ENCODE data around the gene PPP2R2C. TPM values are rescaled to one million over a fixed set of nuclear protein-coding genes. Genes with fewer than 3 reads are reported as not detected.

PPP2R2C gene
- total and polyA plus RNA-seq, 7 experiments from 2014 or later, result not detected

GRCh38 chr4:6322067-6322760 is 150.2 kb downstream of the PPP2R2C start:
- ChIA-PET POLR2A (no interaction called here), CTCF (interaction anchor here (0.5 to 0.9 kb wide), 2 partner anchors 75 to 1245 kb away, joined by 3 read pairs; no protein-coding TSS in a partner anchor)
- DNase-seq, result no peak
- intact Hi-C loops (cut with micrococcal nuclease), result no loop called here
- Histone ChIP-seq H3K36me3 (ENCODE audit: control insufficient read depth in 2 of 3, insufficient read depth in 3 of 3, low read length in 3 of 3) (no peaks in the 10 kb centered on the region), H3K27ac (ENCODE audit: low read depth, low read length) (no peak overlapping the region), H3K4me3 (ENCODE audit: low read length) (no peak overlapping the region), H3K9me3 (ENCODE audit: control insufficient read depth in 2 of 3, low read length in 3 of 3) (no peaks in the 10 kb centered on the region), H3K4me1 (ENCODE audit: control insufficient read depth in 2 of 2, insufficient read depth in 2 of 2, low read length in 2 of 2) (no peaks in the 10 kb centered on the region), H3K27me3 (ENCODE audit: control insufficient read depth in 2 of 2, insufficient read depth in 2 of 2, low read length in 2 of 2) (no peaks in the 10 kb centered on the region)
- Mint-ChIP-seq H3K36me3 (peaks cover 0 to 4% (median 0%) of the 10 kb centered on the region in 5 donors), H3K27ac (no peak overlapping the region), H3K4me3 (no peak overlapping the region), H3K4me1 (peaks cover 0 to 24% (median 0%) of the 10 kb centered on the region in 7 donors), H3K9me3 (peaks cover 0 to 11% (median 0%) of the 10 kb centered on the region in 11 donors), H3K27me3 (peaks cover 16 to 64% (median 28%) of the 10 kb centered on the region in 5 donors)
- no peak for ATAC-seq

GRCh38 chr4:6321361-6321760 is 151.1 kb downstream of the PPP2R2C start:
- Histone ChIP-seq H3K4me1 (ENCODE audit: control insufficient read depth in 2 of 2, insufficient read depth in 2 of 2, low read length in 2 of 2) (no peaks in the 10 kb centered on the region), H3K9me3 (ENCODE audit: control insufficient read depth in 2 of 3, low read length in 3 of 3) (no peaks in the 10 kb centered on the region), H3K27ac (ENCODE audit: low read depth, low read length) (no peak overlapping the region), H3K4me3 (ENCODE audit: low read length) (no peak overlapping the region), H3K27me3 (ENCODE audit: control insufficient read depth in 2 of 2, insufficient read depth in 2 of 2, low read length in 2 of 2) (no peaks in the 10 kb centered on the region), H3K36me3 (ENCODE audit: control insufficient read depth in 2 of 3, insufficient read depth in 3 of 3, low read length in 3 of 3) (no peaks in the 10 kb centered on the region)
- ChIA-PET POLR2A (no interaction called here), CTCF (no interaction called here)
- peaks cover 16 to 57% (median 28%) of the 10 kb centered on the region in 5 donors for H3K27me3 Mint-ChIP-seq
- peaks cover 0 to 24% (median 0%) of the 10 kb centered on the region in 7 donors for H3K4me1 Mint-ChIP-seq
- DNase-seq, result no peak
- intact Hi-C loops (cut with micrococcal nuclease), result no loop called here
- no peak overlapping the region for H3K4me3 Mint-ChIP-seq
- peaks cover 0 to 4% (median 0%) of the 10 kb centered on the region in 5 donors for H3K36me3 Mint-ChIP-seq
- H3K9me3 Mint-ChIP-seq, result peaks cover 0 to 11% (median 0%) of the 10 kb centered on the region in 11 donors
- no peak for ATAC-seq
- H3K27ac Mint-ChIP-seq, result no peak overlapping the region

- ChIA-PET POLR2A (no interaction called here), CTCF (interaction anchor here (0.8 to 1.4 kb wide), 2 partner anchors 69 to 73 kb away, joined by 3 to 5 read pairs; no protein-coding TSS in a partner anchor)
- intact Hi-C loops (cut with micrococcal nuclease), result no loop called here
- Mint-ChIP-seq H3K9me3 (peaks cover 0 to 11% (median 0%) of the 10 kb centered on the region in 11 donors), H3K27me3 (peaks cover 11 to 50% (median 27%) of the 10 kb centered on the region in 5 donors), H3K4me1 (peaks cover 0 to 24% (median 0%) of the 10 kb centered on the region in 7 donors), H3K27ac (no peak overlapping the region), H3K4me3 (no peak overlapping the region), H3K36me3 (peaks cover 0 to 4% (median 0%) of the 10 kb centered on the region in 5 donors)
- ATAC-seq (no peak), DNase-seq (no peak)
- no peak overlapping the region for H3K4me3 ChIP-seq (ENCODE audit: low read length)
- no peaks in the 10 kb centered on the region for H3K27me3 ChIP-seq (ENCODE audit: control insufficient read depth in 2 of 2, insufficient read depth in 2 of 2, low read length in 2 of 2)
- H3K36me3 ChIP-seq (ENCODE audit: control insufficient read depth in 2 of 3, insufficient read depth in 3 of 3, low read length in 3 of 3), result no peaks in the 10 kb centered on the region
- H3K9me3 ChIP-seq (ENCODE audit: control insufficient read depth in 2 of 3, low read length in 3 of 3), result no peaks in the 10 kb centered on the region
- no peaks in the 10 kb centered on the region for H3K4me1 ChIP-seq (ENCODE audit: control insufficient read depth in 2 of 2, insufficient read depth in 2 of 2, low read length in 2 of 2)
- H3K27ac ChIP-seq (ENCODE audit: low read depth, low read length), result no peak overlapping the region
Measured at GRCh38 chr4:6320663-6321062, 151.8 kb downstream of the PPP2R2C start.

GRCh38 chr4:6319530-6320150 is 152.8 kb downstream of the PPP2R2C start:
- Histone ChIP-seq H3K27ac (ENCODE audit: low read depth, low read length) (no peak overlapping the region), H3K4me3 (ENCODE audit: low read length) (no peak overlapping the region), H3K9me3 (ENCODE audit: control insufficient read depth in 2 of 3, low read length in 3 of 3) (no peaks in the 10 kb centered on the region), H3K36me3 (ENCODE audit: control insufficient read depth in 2 of 3, insufficient read depth in 3 of 3, low read length in 3 of 3) (no peaks in the 10 kb centered on the region), H3K27me3 (ENCODE audit: control insufficient read depth in 2 of 2, insufficient read depth in 2 of 2, low read length in 2 of 2) (no peaks in the 10 kb centered on the region), H3K4me1 (ENCODE audit: control insufficient read depth in 2 of 2, insufficient read depth in 2 of 2, low read length in 2 of 2) (no peaks in the 10 kb centered on the region)
- ChIA-PET CTCF (interaction anchor here (0.8 to 1.4 kb wide), 2 partner anchors 68 to 72 kb away, joined by 3 to 5 read pairs; no protein-coding TSS in a partner anchor), POLR2A (no interaction called here)
- DNase-seq, result no peak
- intact Hi-C loops (cut with micrococcal nuclease), result no loop called here
- no peak overlapping the region for H3K27ac Mint-ChIP-seq
- peaks cover 6 to 47% (median 23%) of the 10 kb centered on the region in 5 donors for H3K27me3 Mint-ChIP-seq
- no peak for ATAC-seq
- no peak overlapping the region for H3K4me3 Mint-ChIP-seq
- H3K9me3 Mint-ChIP-seq, result peaks cover 0 to 11% (median 0%) of the 10 kb centered on the region in 11 donors
- peaks cover 0 to 4% (median 0%) of the 10 kb centered on the region in 5 donors for H3K36me3 Mint-ChIP-seq
- peaks cover 0 to 17% (median 0%) of the 10 kb centered on the region in 7 donors for H3K4me1 Mint-ChIP-seq

GRCh38 chr4:6318206-6318605 is 154.2 kb downstream of the PPP2R2C start:
- POLR2A ChIA-PET, result no interaction called here

GRCh38 chr4:6316461-6317003 is 155.9 kb downstream of the PPP2R2C start:
- Mint-ChIP-seq H3K4me1 (peaks cover 0 to 7% (median 0%) of the 10 kb centered on the region in 7 donors), H3K4me3 (no peak overlapping the region), H3K9me3 (peaks cover 0 to 11% (median 0%) of the 10 kb centered on the region in 11 donors), H3K36me3 (peaks cover 0 to 4% (median 0%) of the 10 kb centered on the region in 5 donors), H3K27me3 (peaks cover 15 to 36% (median 29%) of the 10 kb centered on the region in 5 donors), H3K27ac (no peak overlapping the region)
- ChIA-PET CTCF (no interaction called here), POLR2A (no interaction called here)
- no peak for DNase-seq
- Histone ChIP-seq H3K27ac (ENCODE audit: low read depth, low read length) (no peak overlapping the region), H3K9me3 (ENCODE audit: control insufficient read depth in 2 of 3, low read length in 3 of 3) (no peaks in the 10 kb centered on the region), H3K36me3 (ENCODE audit: control insufficient read depth in 2 of 3, insufficient read depth in 3 of 3, low read length in 3 of 3) (no peaks in the 10 kb centered on the region), H3K4me3 (ENCODE audit: low read length) (no peak overlapping the region), H3K27me3 (ENCODE audit: control insufficient read depth in 2 of 2, insufficient read depth in 2 of 2, low read length in 2 of 2) (no peaks in the 10 kb centered on the region), H3K4me1 (ENCODE audit: control insufficient read depth in 2 of 2, insufficient read depth in 2 of 2, low read length in 2 of 2) (no peaks in the 10 kb centered on the region)
- ATAC-seq, result no peak
- intact Hi-C loops (cut with micrococcal nuclease), result no loop called here

More at GRCh38 chr4:6318206-6318605, 154.2 kb downstream of the PPP2R2C start:
- CTCF ChIA-PET, result no interaction called here
- H3K36me3 ChIP-seq (ENCODE audit: control insufficient read depth in 2 of 3, insufficient read depth in 3 of 3, low read length in 3 of 3), result no peaks in the 10 kb centered on the region
- H3K4me3 ChIP-seq (ENCODE audit: low read length), result no peak overlapping the region
- H3K27me3 ChIP-seq (ENCODE audit: control insufficient read depth in 2 of 2, insufficient read depth in 2 of 2, low read length in 2 of 2), result no peaks in the 10 kb centered on the region
- Mint-ChIP-seq H3K36me3 (peaks cover 0 to 4% (median 0%) of the 10 kb centered on the region in 5 donors), H3K27ac (no peak overlapping the region), H3K4me1 (peaks cover 0 to 12% (median 0%) of the 10 kb centered on the region in 7 donors), H3K27me3 (peaks cover 8 to 36% (median 29%) of the 10 kb centered on the region in 5 donors), H3K4me3 (no peak overlapping the region), H3K9me3 (peaks cover 0 to 11% (median 0%) of the 10 kb centered on the region in 11 donors)
- no peaks in the 10 kb centered on the region for H3K9me3 ChIP-seq (ENCODE audit: control insufficient read depth in 2 of 3, low read length in 3 of 3)
- no peak overlapping the region for H3K27ac ChIP-seq (ENCODE audit: low read depth, low read length)
- ATAC-seq, result no peak
- no peaks in the 10 kb centered on the region for H3K4me1 ChIP-seq (ENCODE audit: control insufficient read depth in 2 of 2, insufficient read depth in 2 of 2, low read length in 2 of 2)
- intact Hi-C loops (cut with micrococcal nuclease), result no loop called here
- no peak for DNase-seq
